Nephron (organoid): ENCODE data around the gene MYO16.

Experiments used
- H3K27ac Mint-ChIP-seq, 3 experiments: 2 replicates each; pipeline ENCODE4 v1.8.0; 2020; ENCODE audit warnings: mixed read lengths in 3 of 3, mild to moderate bottlenecking in 2 of 3, moderate library complexity in 1 of 3
- H3K27me3 Mint-ChIP-seq: 2 replicates; pipeline ENCODE4 v1.8.0; 2021; ENCODE audit warnings: low read depth, mild to moderate bottlenecking, moderate library complexity, mixed read lengths
- H3K36me3 Mint-ChIP-seq: 2 replicates; pipeline ENCODE4 v1.8.0; 2020; ENCODE audit warnings: low read depth, mixed read lengths
- H3K4me1 Mint-ChIP-seq: 2 replicates; pipeline ENCODE4 v1.8.0; 2020; ENCODE audit warnings: mixed read lengths
- H3K4me3 Mint-ChIP-seq, 3 experiments: 2 replicates each; pipeline ENCODE4 v1.8.0; 2020; ENCODE audit warnings: mild to moderate bottlenecking in 3 of 3, mixed read lengths in 3 of 3, moderate library complexity in 2 of 3
- H3K9me3 Mint-ChIP-seq: 2 replicates; pipeline ENCODE4 v1.8.0; 2020; ENCODE audit warnings: mixed read lengths
- CTCF ChIP-seq, 3 experiments: fragments of 200-600 bp; sonication (generic); IDR thresholded peaks; one replicate each; pipeline ENCODE4 v1.5.0; 2021; ENCODE audit warnings: antibody characterized with exemption in 3 of 3; ENCODE audit not compliant: unreplicated experiment in 3 of 3

Gene MYO16

GRCh38 chr13:109026266-109026665 lies 396.9 kb downstream of the MYO16 start:
- H3K27ac Mint-ChIP-seq = no peak overlapping the region
- H3K9me3 Mint-ChIP-seq = no peaks in the 10 kb centered on the region
- H3K36me3 Mint-ChIP-seq = no peaks in the 10 kb centered on the region
- no peaks in the 10 kb centered on the region for H3K4me1 Mint-ChIP-seq
- H3K4me3 Mint-ChIP-seq = no peak overlapping the region
- TF ChIP-seq CTCF (IDR thresholded peaks at IDR 0.05; ENCODE audit: unreplicated experiment in 3 of 3) = no peak
- H3K27me3 Mint-ChIP-seq = no peaks in the 10 kb centered on the region

- H3K36me3 Mint-ChIP-seq = no peaks in the 10 kb centered on the region
- H3K27ac Mint-ChIP-seq = no peak overlapping the region
- H3K4me1 Mint-ChIP-seq = no peaks in the 10 kb centered on the region
- H3K4me3 Mint-ChIP-seq = no peak overlapping the region
- H3K27me3 Mint-ChIP-seq = no peaks in the 10 kb centered on the region
- H3K9me3 Mint-ChIP-seq = no peaks in the 10 kb centered on the region
- no peak for TF ChIP-seq CTCF (IDR thresholded peaks at IDR 0.05; ENCODE audit: unreplicated experiment in 3 of 3)
These were observed 399.2 kb downstream of the MYO16 start for GRCh38 chr13:109028624-109029023.

- no peaks in the 10 kb centered on the region for H3K27me3 Mint-ChIP-seq
- H3K4me3 Mint-ChIP-seq = no peak overlapping the region
- no peak overlapping the region for H3K27ac Mint-ChIP-seq
- no peak for TF ChIP-seq CTCF (IDR thresholded peaks at IDR 0.05; ENCODE audit: unreplicated experiment in 3 of 3)
- H3K36me3 Mint-ChIP-seq = no peaks in the 10 kb centered on the region
- no peaks in the 10 kb centered on the region for H3K9me3 Mint-ChIP-seq
- no peaks in the 10 kb centered on the region for H3K4me1 Mint-ChIP-seq
These were observed 403.7 kb downstream of the MYO16 start for GRCh38 chr13:109033090-109033489.

GRCh38 chr13:109036078-109036780 lies 406.8 kb downstream of the MYO16 start:
- H3K4me3 Mint-ChIP-seq = no peak overlapping the region
- no peaks in the 10 kb centered on the region for H3K9me3 Mint-ChIP-seq
- H3K27me3 Mint-ChIP-seq = no peaks in the 10 kb centered on the region
- no peaks in the 10 kb centered on the region for H3K36me3 Mint-ChIP-seq
- no peak overlapping the region for H3K27ac Mint-ChIP-seq
- no peak for TF ChIP-seq CTCF (IDR thresholded peaks at IDR 0.05; ENCODE audit: unreplicated experiment in 3 of 3)
- no peaks in the 10 kb centered on the region for H3K4me1 Mint-ChIP-seq

GRCh38 chr13:109043636-109044035 lies 414.2 kb downstream of the MYO16 start:
- no peaks in the 10 kb centered on the region for H3K36me3 Mint-ChIP-seq
- no peak overlapping the region for H3K27ac Mint-ChIP-seq
- no peaks in the 10 kb centered on the region for H3K9me3 Mint-ChIP-seq
- no peaks in the 10 kb centered on the region for H3K4me1 Mint-ChIP-seq
- TF ChIP-seq CTCF (IDR thresholded peaks at IDR 0.05; ENCODE audit: unreplicated experiment in 3 of 3) = no peak
- no peaks in the 10 kb centered on the region for H3K27me3 Mint-ChIP-seq
- no peak overlapping the region for H3K4me3 Mint-ChIP-seq

GRCh38 chr13:109055850-109056249 lies 426.4 kb downstream of the MYO16 start:
- H3K27ac Mint-ChIP-seq = no peak overlapping the region

More at GRCh38 chr13:109055850-109056249, 426.4 kb downstream of the MYO16 start:
- TF ChIP-seq CTCF (IDR thresholded peaks at IDR 0.05; ENCODE audit: unreplicated experiment in 3 of 3) = no peak
- H3K4me1 Mint-ChIP-seq = no peaks in the 10 kb centered on the region
- H3K27me3 Mint-ChIP-seq = no peaks in the 10 kb centered on the region
- no peaks in the 10 kb centered on the region for H3K9me3 Mint-ChIP-seq
- no peaks in the 10 kb centered on the region for H3K36me3 Mint-ChIP-seq
- H3K4me3 Mint-ChIP-seq = no peak overlapping the region
